ENCODE data around the gene EIF4E2. TPM values are rescaled to one million over a fixed set of nuclear protein-coding genes. Genes with fewer than 3 reads are reported as not detected.

Gene EIF4E2
- total and polyA plus RNA-seq, 2 of the 13 experiments (the other 11 are each of a cell fraction or from before 2014, with no cell fraction given), result 25.0 to 101 TPM

GRCh38 chr2:232523682-232524597 lies 26.5 kb upstream of the EIF4E2 start (continued):
- TF ChIP-seq FOSL1 (CRISPR knock-in tag; IDR thresholded peaks at IDR 0.05; ENCODE audit: borderline replicate concordance) (no peak), ZNF773 (CRISPR knock-in tag; IDR thresholded peaks at IDR 0.05; ENCODE audit: borderline replicate concordance) (no peak), ZSCAN20 (CRISPR knock-in tag; IDR thresholded peaks at IDR 0.05; ENCODE audit: borderline replicate concordance) (no peak), ZNF772 (CRISPR knock-in tag; IDR thresholded peaks at IDR 0.05) (0 out of 2 replicates have a peak, but pooled peaks have one; percentile 14), HNRNPLL (IDR thresholded peaks at IDR 0.05; ENCODE audit: low read depth, low read length, poor library complexity, severe bottlenecking) (peak; percentile 58), ZNF737 (CRISPR knock-in tag; IDR thresholded peaks at IDR 0.05; ENCODE audit: borderline replicate concordance) (no peak), ZNF891 (CRISPR knock-in tag; IDR thresholded peaks at IDR 0.05) (no peak), PHF5A (CRISPR knock-in tag; IDR thresholded peaks at IDR 0.05; ENCODE audit: low read depth, unreplicated experiment) (no peak), PITX1 (CRISPR knock-in tag; IDR thresholded peaks at IDR 0.05) (no peak), ZNF781 (CRISPR knock-in tag; IDR thresholded peaks at IDR 0.05; ENCODE audit: borderline replicate concordance, not compliant biosample characterization) (no peak), HMG20B (CRISPR knock-in tag; conservative IDR thresholded peaks at IDR 0.05) (no peak), ELF4 (CRISPR knock-in tag; IDR thresholded peaks at IDR 0.05; ENCODE audit: borderline replicate concordance) (no peak), MTA1 (CRISPR knock-in tag; IDR thresholded peaks at IDR 0.05; ENCODE audit: borderline replicate concordance) (peak; percentile 39; the same call in 1 of the 2 replicates), MTF1 (CRISPR knock-in tag; IDR thresholded peaks at IDR 0.05) (no peak), MTF2 (CRISPR knock-in tag; IDR thresholded peaks at IDR 0.05; ENCODE audit: borderline replicate concordance) (peak; percentile 85; the same call in 1 of the 2 replicates), JARID2 (CRISPR knock-in tag; IDR thresholded peaks at IDR 0.05; ENCODE audit: insufficient replicate concordance) (no peak), ZSCAN21 (CRISPR knock-in tag; IDR thresholded peaks at IDR 0.05; ENCODE audit: borderline replicate concordance) (peak; percentile 52; the same call in 1 of the 2 replicates), FOXC1 (CRISPR knock-in tag; IDR thresholded peaks at IDR 0.05; ENCODE audit: borderline replicate concordance) (0 out of 2 replicates have a peak, but pooled peaks have one; percentile 24), ZNF740 (CRISPR knock-in tag; IDR thresholded peaks at IDR 0.05) (no peak), CENPX (CRISPR knock-in tag; IDR thresholded peaks at IDR 0.05) (no peak)
- TF ChIP-seq, protein P1, sequence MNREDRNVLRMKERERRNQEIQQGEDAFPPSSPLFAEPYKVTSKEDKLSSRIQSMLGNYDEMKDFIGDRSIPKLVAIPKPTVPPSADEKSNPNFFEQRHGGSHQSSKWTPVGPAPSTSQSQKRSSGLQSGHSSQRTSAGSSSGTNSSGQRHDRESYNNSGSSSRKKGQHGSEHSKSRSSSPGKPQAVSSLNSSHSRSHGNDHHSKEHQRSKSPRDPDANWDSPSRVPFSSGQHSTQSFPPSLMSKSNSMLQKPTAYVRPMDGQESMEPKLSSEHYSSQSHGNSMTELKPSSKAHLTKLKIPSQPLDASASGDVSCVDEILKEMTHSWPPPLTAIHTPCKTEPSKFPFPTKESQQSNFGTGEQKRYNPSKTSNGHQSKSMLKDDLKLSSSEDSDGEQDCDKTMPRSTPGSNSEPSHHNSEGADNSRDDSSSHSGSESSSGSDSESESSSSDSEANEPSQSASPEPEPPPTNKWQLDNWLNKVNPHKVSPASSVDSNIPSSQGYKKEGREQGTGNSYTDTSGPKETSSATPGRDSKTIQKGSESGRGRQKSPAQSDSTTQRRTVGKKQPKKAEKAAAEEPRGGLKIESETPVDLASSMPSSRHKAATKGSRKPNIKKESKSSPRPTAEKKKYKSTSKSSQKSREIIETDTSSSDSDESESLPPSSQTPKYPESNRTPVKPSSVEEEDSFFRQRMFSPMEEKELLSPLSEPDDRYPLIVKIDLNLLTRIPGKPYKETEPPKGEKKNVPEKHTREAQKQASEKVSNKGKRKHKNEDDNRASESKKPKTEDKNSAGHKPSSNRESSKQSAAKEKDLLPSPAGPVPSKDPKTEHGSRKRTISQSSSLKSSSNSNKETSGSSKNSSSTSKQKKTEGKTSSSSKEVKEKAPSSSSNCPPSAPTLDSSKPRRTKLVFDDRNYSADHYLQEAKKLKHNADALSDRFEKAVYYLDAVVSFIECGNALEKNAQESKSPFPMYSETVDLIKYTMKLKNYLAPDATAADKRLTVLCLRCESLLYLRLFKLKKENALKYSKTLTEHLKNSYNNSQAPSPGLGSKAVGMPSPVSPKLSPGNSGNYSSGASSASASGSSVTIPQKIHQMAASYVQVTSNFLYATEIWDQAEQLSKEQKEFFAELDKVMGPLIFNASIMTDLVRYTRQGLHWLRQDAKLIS (CRISPR knock-in tag; IDR thresholded peaks at IDR 0.05), result no peak
- TF ChIP-seq, protein P2, sequence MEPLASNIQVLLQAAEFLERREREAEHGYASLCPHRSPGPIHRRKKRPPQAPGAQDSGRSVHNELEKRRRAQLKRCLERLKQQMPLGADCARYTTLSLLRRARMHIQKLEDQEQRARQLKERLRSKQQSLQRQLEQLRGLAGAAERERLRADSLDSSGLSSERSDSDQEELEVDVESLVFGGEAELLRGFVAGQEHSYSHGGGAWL (CRISPR knock-in tag; IDR thresholded peaks at IDR 0.05), result 0 out of 2 replicates have a peak, but pooled peaks have one; percentile 63

All from HepG2 (cell line).